GM12878 (cell line): Measurements from ENCODE around the gene SPHK1.

ENCODE experiments used
- CTCF ChIP-seq, 3 experiments: IDR thresholded peaks in 2 of 3; conservative IDR thresholded peaks in 1 of 3; 2 replicates each; pipeline ENCODE4 v1.5.1; 2011; ENCODE audit warnings: low read depth in 3 of 3, low read length in 3 of 3, mild to moderate bottlenecking in 3 of 3, control low read depth in 2 of 3, moderate library complexity in 2 of 3, inconsistent platforms in 1 of 3, mixed read lengths in 1 of 3; ENCODE audit not compliant: control insufficient read depth in 2 of 3, insufficient read depth in 1 of 3; ENCODE audit errors: extremely low read depth in 1 of 3
- E2F4 ChIP-seq: IDR thresholded peaks from 2 replicates; pipeline ENCODE4 v1.6.1; 2012; ENCODE audit warnings: low read depth, low read length, improper control_type of control experiment
- EGR1 ChIP-seq, 2 experiments: IDR thresholded peaks; 1 replicate in 1 of 2; 2 replicates in 1 of 2; pipeline ENCODE4 v1.6.1; 2011 to 2012; ENCODE audit warnings: low read depth in 2 of 2, low read length in 2 of 2, borderline replicate concordance in 1 of 2, mild to moderate bottlenecking in 1 of 2, moderate library complexity in 1 of 2
- IRF3 ChIP-seq: fragments of 450-650 bp; IDR thresholded peaks from 2 replicates; pipeline ENCODE4 v1.6.1; 2014; ENCODE audit warnings: mild to moderate bottlenecking
- MEF2A ChIP-seq: IDR thresholded peaks from 2 replicates; pipeline ENCODE4 v1.6.1; 2011; ENCODE audit warnings: low read depth, mild to moderate bottlenecking, low read length, moderate library complexity; ENCODE audit not compliant: insufficient read depth
- TCF12 ChIP-seq: IDR thresholded peaks from 2 replicates; pipeline ENCODE4 v1.6.1; 2011; ENCODE audit warnings: low read depth, mild to moderate bottlenecking, low read length

- TF ChIP-seq EGR1 (IDR thresholded peaks at IDR 0.05; ENCODE audit: borderline replicate concordance in 1 of 2, low read depth in 2 of 2, low read length in 2 of 2), result no peak
- no peak for TF ChIP-seq E2F4
- TF ChIP-seq MEF2A, result no peak
- TF ChIP-seq IRF3, result no peak
- TF ChIP-seq TCF12, result no peak
- no peak for TF ChIP-seq CTCF (IDR thresholded peaks at IDR 0.05 in 2 of 3, conservative IDR thresholded peaks at IDR 0.05 in 1 of 3; ENCODE audit: control insufficient read depth in 2 of 3, extremely low read depth in 1 of 3, insufficient read depth in 1 of 3, low read depth in 3 of 3, low read length in 3 of 3)
Observed at GRCh38 chr17:76367642-76368041, 16.8 kb upstream of the SPHK1 start.
